ENCODE results near the gene GRHPR. TPM values are rescaled to one million over a fixed set of nuclear protein-coding genes. Genes with fewer than 3 reads are reported as not detected.
"Not testable (repeated sequence)": the region's sequence is repeated elsewhere in the genome, so short reads cannot be mapped to it uniquely, and the experiment has no call there.

The GRHPR gene
- total and polyA plus RNA-seq, 4 experiments from 2014 or later, result 57.2 to 106 (median 63.2) TPM

DNA sequence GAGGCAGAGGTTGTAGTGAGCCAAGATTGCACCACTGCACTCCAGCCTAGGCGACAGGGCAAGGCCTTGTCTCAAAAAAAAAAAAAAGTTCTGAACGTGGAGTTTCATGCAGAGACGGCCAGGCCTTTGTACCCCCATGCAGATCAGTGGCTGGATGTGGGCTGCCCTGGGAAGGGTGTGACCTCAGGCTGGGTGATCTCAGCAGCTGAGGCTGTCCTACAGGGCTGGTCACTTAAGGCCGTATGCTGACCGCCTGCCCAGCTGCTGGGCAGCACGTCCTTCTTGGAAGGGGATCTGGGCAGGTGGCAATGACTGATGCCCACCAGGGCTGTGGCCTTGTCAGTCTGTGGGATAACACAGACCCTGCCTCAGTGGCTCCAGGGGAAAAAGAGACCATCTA, 37.2 kb upstream of the GRHPR start:
- H3K4me1 Mint-ChIP-seq, result no peaks in the 10 kb centered on the region
- no peak overlapping the region for H3K4me3 ChIP-seq (ENCODE audit: low read length in 2 of 2)

DNA sequence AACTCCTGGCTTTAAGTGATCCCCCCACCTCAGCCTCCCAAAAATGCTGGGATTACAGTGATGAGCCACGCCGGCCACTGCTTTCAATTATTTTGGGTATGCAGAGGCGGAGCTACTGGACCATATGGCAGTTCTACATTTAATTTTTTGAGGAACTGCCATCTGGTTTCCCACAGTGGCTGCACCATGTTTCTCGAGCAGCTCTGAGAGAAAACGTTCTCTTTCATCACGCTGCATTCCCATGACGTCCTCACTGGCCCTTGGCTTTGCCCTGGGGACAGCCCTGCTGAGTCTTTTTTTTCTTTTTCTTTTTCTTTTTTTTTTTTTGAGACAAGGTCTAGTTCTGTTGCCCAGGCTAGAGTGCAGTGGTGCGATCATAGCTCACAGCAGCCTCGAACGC, 35.5 kb upstream of the GRHPR start:
- DNase-seq, result no peak
- Histone ChIP-seq H3K27me3 (ENCODE audit: insufficient read depth, low read length) (no peaks in the 10 kb centered on the region), H3K9me3 (ENCODE audit: control insufficient read depth in 1 of 2, low read length in 2 of 2) (no peaks in the 10 kb centered on the region), H3K4me3 (ENCODE audit: low read length in 2 of 2) (no peak overlapping the region), H3K36me3 (ENCODE audit: insufficient read depth, low read length) (no peaks in the 10 kb centered on the region), H3K27ac (ENCODE audit: low read depth, low read length) (no peak overlapping the region), H3K4me1 (ENCODE audit: insufficient read depth, low read length) (no peaks in the 10 kb centered on the region)
- H3K27ac Mint-ChIP-seq, result no peak overlapping the region
- CTCF ChIA-PET (ENCODE audit: partially characterized antibody), result interaction anchor here (0.9 kb wide), 1 partner anchor 391 kb away, joined by 3 read pairs; no protein-coding TSS in a partner anchor
- peaks cover 1 to 2% of the 10 kb centered on the region in 2 donors for H3K27me3 Mint-ChIP-seq
- no peaks in the 10 kb centered on the region for H3K4me1 Mint-ChIP-seq
- peaks cover 0 to 2% (median 0%) of the 10 kb centered on the region in 8 donors for H3K9me3 Mint-ChIP-seq
- intact Hi-C loops (cut with micrococcal nuclease), result no loop called here
- H3K4me3 Mint-ChIP-seq, result no peak overlapping the region
- no peaks in the 10 kb centered on the region for H3K36me3 Mint-ChIP-seq
- POLR2A ChIA-PET (ENCODE audit: partially characterized antibody), result no interaction called here

More for the DNA sequence above, 37.2 kb upstream of the GRHPR start:
- no peak overlapping the region for H3K27ac ChIP-seq (ENCODE audit: low read depth, low read length)
- no peaks in the 10 kb centered on the region for H3K9me3 ChIP-seq (ENCODE audit: control insufficient read depth in 1 of 2, low read length in 2 of 2)
- no peak for DNase-seq
- H3K4me3 Mint-ChIP-seq, result no peak overlapping the region
- H3K36me3 ChIP-seq (ENCODE audit: insufficient read depth, low read length), result no peaks in the 10 kb centered on the region
- no peaks in the 10 kb centered on the region for H3K4me1 ChIP-seq (ENCODE audit: insufficient read depth, low read length)
- CTCF ChIA-PET (ENCODE audit: partially characterized antibody), result no interaction called here
- H3K9me3 Mint-ChIP-seq, result peaks cover 0 to 2% (median 0%) of the 10 kb centered on the region in 8 donors
- no peaks in the 10 kb centered on the region for H3K27me3 ChIP-seq (ENCODE audit: insufficient read depth, low read length)
- POLR2A ChIA-PET (ENCODE audit: partially characterized antibody), result no interaction called here
- H3K36me3 Mint-ChIP-seq, result no peaks in the 10 kb centered on the region
- H3K27ac Mint-ChIP-seq, result no peak overlapping the region
- H3K27me3 Mint-ChIP-seq, result peaks cover 1 to 3% of the 10 kb centered on the region in 2 donors
- intact Hi-C loops (cut with micrococcal nuclease), result no loop called here

- no peaks in the 10 kb centered on the region for H3K4me1 Mint-ChIP-seq
- Histone ChIP-seq H3K36me3 (ENCODE audit: insufficient read depth, low read length) (no peaks in the 10 kb centered on the region), H3K4me1 (ENCODE audit: insufficient read depth, low read length) (no peaks in the 10 kb centered on the region), H3K9me3 (ENCODE audit: control insufficient read depth in 1 of 2, low read length in 2 of 2) (no peaks in the 10 kb centered on the region), H3K4me3 (ENCODE audit: low read length in 2 of 2) (no peak overlapping the region), H3K27ac (ENCODE audit: low read depth, low read length) (no peak overlapping the region), H3K27me3 (ENCODE audit: insufficient read depth, low read length) (no peaks in the 10 kb centered on the region)
- POLR2A ChIA-PET (ENCODE audit: partially characterized antibody), result no interaction called here
- no peak overlapping the region for H3K4me3 Mint-ChIP-seq
- H3K36me3 Mint-ChIP-seq, result no peaks in the 10 kb centered on the region
- H3K27ac Mint-ChIP-seq, result no peak overlapping the region
- CTCF ChIA-PET (ENCODE audit: partially characterized antibody), result interaction anchor here (0.8 to 2.4 kb wide), 3 partner anchors 17 to 518 kb away, joined by 3 to 8 read pairs (median 5); no protein-coding TSS in a partner anchor
- intact Hi-C loops (cut with micrococcal nuclease), result loop anchor here (1.0 kb wide), 2 partner anchors 394 to 517 kb away; no protein-coding TSS in a partner anchor
- peaks cover 0 to 2% (median 0%) of the 10 kb centered on the region in 8 donors for H3K9me3 Mint-ChIP-seq
- H3K27me3 Mint-ChIP-seq, result peaks cover 1 to 2% of the 10 kb centered on the region in 2 donors
- peak in 4 of 5 donors; percentile 11 to 26 (median 14) for DNase-seq
These were observed 31.7 kb upstream of the GRHPR start for GRCh38 chr9:37390759-37391158.

DNA sequence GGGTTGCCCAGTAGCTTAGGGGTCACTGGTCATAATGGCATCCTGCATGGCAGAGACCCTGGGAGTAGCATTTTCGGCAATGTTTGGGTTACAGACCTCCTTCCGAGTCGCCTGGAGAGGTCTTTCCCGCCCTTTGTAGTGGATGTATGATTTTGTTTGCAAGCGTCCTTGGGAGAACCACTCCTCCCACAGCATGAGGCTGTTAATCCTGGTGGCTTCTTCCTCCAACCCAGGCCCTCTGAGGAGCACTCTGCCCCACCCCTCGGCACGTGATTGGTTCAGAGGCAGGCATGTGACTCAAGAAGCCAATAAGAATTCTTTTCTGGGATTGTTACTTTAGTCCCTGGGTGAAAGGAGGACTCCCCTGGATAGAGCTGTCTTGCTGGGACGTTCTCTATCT, 30.2 kb upstream of the GRHPR start:
- Histone ChIP-seq H3K4me1 (ENCODE audit: insufficient read depth, low read length) (no peaks in the 10 kb centered on the region), H3K4me3 (ENCODE audit: low read length in 2 of 2) (no peak overlapping the region), H3K27me3 (ENCODE audit: insufficient read depth, low read length) (no peaks in the 10 kb centered on the region), H3K27ac (ENCODE audit: low read depth, low read length) (no peak overlapping the region), H3K9me3 (ENCODE audit: control insufficient read depth in 1 of 2, low read length in 2 of 2) (no peaks in the 10 kb centered on the region), H3K36me3 (ENCODE audit: insufficient read depth, low read length) (no peaks in the 10 kb centered on the region)
- intact Hi-C loops (cut with micrococcal nuclease), result no loop called here
- ChIA-PET CTCF (ENCODE audit: partially characterized antibody) (interaction anchor here (1.8 to 2.6 kb wide), 2 partner anchors 23 to 518 kb away, joined by 4 to 9 read pairs; no protein-coding TSS in a partner anchor), POLR2A (ENCODE audit: partially characterized antibody) (no interaction called here)
- DNase-seq, result no peak
- Mint-ChIP-seq H3K4me3 (no peak overlapping the region), H3K4me1 (no peaks in the 10 kb centered on the region), H3K9me3 (peaks cover 0 to 2% (median 0%) of the 10 kb centered on the region in 8 donors), H3K36me3 (no peaks in the 10 kb centered on the region), H3K27me3 (peaks cover 0 to 2% of the 10 kb centered on the region in 2 donors), H3K27ac (no peak overlapping the region)

- H3K27ac Mint-ChIP-seq, result no peak overlapping the region
These were observed 27.3 kb upstream of the GRHPR start for GRCh38 chr9:37395229-37395628.

DNA sequence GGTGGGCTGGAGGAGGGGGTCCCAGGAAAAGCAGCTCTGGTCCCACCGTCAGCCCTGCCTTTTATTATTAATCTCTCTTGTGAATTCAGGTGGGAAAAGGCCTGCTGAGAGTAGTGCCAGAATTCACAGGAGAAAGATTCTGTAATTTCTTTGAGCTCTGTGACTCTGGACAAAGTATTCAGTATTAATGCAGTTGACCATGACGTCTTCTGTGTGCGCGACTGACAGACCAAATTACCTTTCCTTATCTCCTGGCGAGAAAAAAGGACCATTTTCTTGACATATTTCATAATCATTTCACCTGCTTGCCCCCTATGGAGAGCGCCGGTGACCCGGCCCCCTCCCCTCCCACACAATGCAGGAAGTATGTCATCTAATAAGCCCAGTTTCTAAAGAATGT, 26.8 kb upstream of the GRHPR start:
- no peaks in the 10 kb centered on the region for H3K36me3 Mint-ChIP-seq
- Histone ChIP-seq H3K27me3 (ENCODE audit: insufficient read depth, low read length) (no peaks in the 10 kb centered on the region), H3K9me3 (ENCODE audit: control insufficient read depth in 1 of 2, low read length in 2 of 2) (no peaks in the 10 kb centered on the region), H3K27ac (ENCODE audit: low read depth, low read length) (no peak overlapping the region), H3K4me1 (ENCODE audit: insufficient read depth, low read length) (no peaks in the 10 kb centered on the region), H3K4me3 (ENCODE audit: low read length in 2 of 2) (no peak overlapping the region), H3K36me3 (ENCODE audit: insufficient read depth, low read length) (no peaks in the 10 kb centered on the region)
- H3K9me3 Mint-ChIP-seq, result no peaks in the 10 kb centered on the region
- CTCF ChIA-PET (ENCODE audit: partially characterized antibody), result interaction anchor here (0.7 kb wide), 1 partner anchor 70 kb away, joined by 3 read pairs; no protein-coding TSS in a partner anchor
- peaks cover 2% of the 10 kb centered on the region in 2 donors for H3K27me3 Mint-ChIP-seq
- H3K27ac Mint-ChIP-seq, result no peak overlapping the region
- POLR2A ChIA-PET (ENCODE audit: partially characterized antibody), result no interaction called here
- no peak for DNase-seq
- intact Hi-C loops (cut with micrococcal nuclease), result no loop called here
- H3K4me3 Mint-ChIP-seq, result no peak overlapping the region
- no peaks in the 10 kb centered on the region for H3K4me1 Mint-ChIP-seq

More at GRCh38 chr9:37395229-37395628, 27.3 kb upstream of the GRHPR start:
- peaks cover 1 to 2% of the 10 kb centered on the region in 2 donors for H3K27me3 Mint-ChIP-seq
- H3K4me1 Mint-ChIP-seq, result no peaks in the 10 kb centered on the region
- Histone ChIP-seq H3K27me3 (ENCODE audit: insufficient read depth, low read length) (no peaks in the 10 kb centered on the region), H3K4me1 (ENCODE audit: insufficient read depth, low read length) (no peaks in the 10 kb centered on the region), H3K9me3 (ENCODE audit: control insufficient read depth in 1 of 2, low read length in 2 of 2) (no peaks in the 10 kb centered on the region), H3K27ac (ENCODE audit: low read depth, low read length) (no peak overlapping the region), H3K36me3 (ENCODE audit: insufficient read depth, low read length) (no peaks in the 10 kb centered on the region), H3K4me3 (ENCODE audit: low read length in 2 of 2) (no peak overlapping the region)
- H3K36me3 Mint-ChIP-seq, result no peaks in the 10 kb centered on the region
- POLR2A ChIA-PET (ENCODE audit: partially characterized antibody), result no interaction called here
- no peaks in the 10 kb centered on the region for H3K9me3 Mint-ChIP-seq
- DNase-seq, result no peak
- no peak overlapping the region for H3K4me3 Mint-ChIP-seq
- CTCF ChIA-PET (ENCODE audit: partially characterized antibody), result interaction anchor here (1.4 kb wide), 1 partner anchor 12 kb away, joined by 3 read pairs; no protein-coding TSS in a partner anchor
- intact Hi-C loops (cut with micrococcal nuclease), result no loop called here

DNA sequence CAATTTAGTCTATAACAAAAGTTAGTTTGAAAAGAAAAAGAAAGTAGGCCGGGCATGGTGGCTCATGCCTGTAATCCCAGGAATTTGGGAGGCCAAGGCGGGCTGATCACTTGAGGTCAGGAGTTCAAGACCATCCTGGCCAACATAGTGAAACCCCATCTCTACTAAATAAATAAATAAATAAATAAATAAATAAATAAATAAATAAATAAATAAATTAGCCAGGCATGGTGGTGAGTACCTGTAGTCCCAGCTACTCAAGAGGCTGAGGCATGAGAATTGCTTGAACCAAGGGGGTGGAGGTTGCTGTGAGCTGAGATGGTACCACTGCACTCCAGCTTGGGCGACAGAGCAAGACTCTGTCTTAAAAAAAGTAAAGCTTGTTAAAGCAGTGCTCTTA, 24.5 kb upstream of the GRHPR start:
- H3K27me3 Mint-ChIP-seq; H3K9me3 ChIP-seq (ENCODE audit: control insufficient read depth in 1 of 2, low read length in 2 of 2); H3K27ac Mint-ChIP-seq; H3K36me3 ChIP-seq (ENCODE audit: insufficient read depth, low read length); H3K27ac ChIP-seq (ENCODE audit: low read depth, low read length); H3K4me3 ChIP-seq (ENCODE audit: low read length in 2 of 2); H3K27me3 ChIP-seq (ENCODE audit: insufficient read depth, low read length); H3K4me1 Mint-ChIP-seq; H3K4me3 Mint-ChIP-seq; H3K9me3 Mint-ChIP-seq; intact Hi-C loops (cut with micrococcal nuclease); DNase-seq; POLR2A ChIA-PET (ENCODE audit: partially characterized antibody); H3K4me1 ChIP-seq (ENCODE audit: insufficient read depth, low read length); H3K36me3 Mint-ChIP-seq: not testable (repeated sequence)
- CTCF ChIA-PET (ENCODE audit: partially characterized antibody), result interaction anchor here (1.0 to 1.2 kb wide), 3 partner anchors 10 to 525 kb away, joined by 3 to 4 read pairs (median 3); no protein-coding TSS in a partner anchor
